IMR-90 (cell line): ENCODE measurements around the gene MED22. TPM values are rescaled to one million over a fixed set of nuclear protein-coding genes. Genes with fewer than 3 reads are reported as not detected.
A peak's percentile ranks its signal among the peaks of the same experiment; 100 is the strongest.

Experiments
- ATAC-seq: fragments of 200-7000 bp; cut with Tn5 transposase; 2 replicates; pipeline ENCODE4 v1.9.1; 2020; ENCODE audit warnings: low read depth, mild to moderate bottlenecking, moderate library complexity
- BruUV-seq: library from RNA; stranded (reverse); fragments of 400-500 nt; replicated peaks from 2 replicates; lab custom pipeline; 2021; lab: Mats Ljungman, UMichigan
- CTCF ChIA-PET: fragments of 300-600 bp; formaldehyde crosslinking; extraction: SDS; loops from one replicate; lab custom pipeline; 2021; ENCODE audit warnings: antibody characterized with exemption; lab: Yijun Ruan, JAX
- POLR2A ChIA-PET: fragments of 300-600 bp; sonication (Branson Sonifier 250); formaldehyde crosslinking; loops from one replicate; lab custom pipeline; 2022; ENCODE audit warnings: antibody characterized with exemption; ENCODE audit not compliant: unreplicated experiment; lab: Charles Lee
- DNase-seq: peaks from one replicate; pipeline ENCODE4 v3.0.0; 2013
- H2AFZ ChIP-seq: replicated peaks from 2 replicates; pipeline ENCODE3; 2013; ENCODE audit warnings: low read length, mild to moderate bottlenecking; ENCODE audit not compliant: poor library complexity
- H2AK5ac ChIP-seq: 2 replicates; pipeline ENCODE4 v1.6.1; 2013; ENCODE audit warnings: low read depth, low read length, inconsistent platforms
- H2AK9ac ChIP-seq: replicated peaks from 2 replicates; pipeline ENCODE3; 2013; ENCODE audit warnings: mild to moderate bottlenecking, low read depth, low read length, moderate library complexity; ENCODE audit not compliant: poor library complexity
- H2BK120ac ChIP-seq: 2 replicates; pipeline ENCODE4 v1.6.1; 2013; ENCODE audit warnings: low read depth, low read length, inconsistent platforms
- H2BK15ac ChIP-seq: 3 replicates; pipeline ENCODE4 v1.6.1; 2013; ENCODE audit warnings: low read depth, low read length, inconsistent platforms
- H2BK20ac ChIP-seq: 2 replicates; pipeline ENCODE4 v1.6.1; 2013; ENCODE audit warnings: low read depth, mild to moderate bottlenecking, inconsistent platforms, low read length, moderate library complexity
- H2BK5ac ChIP-seq: 2 replicates; pipeline ENCODE4 v1.6.1; 2013; ENCODE audit warnings: mild to moderate bottlenecking, low read depth, low read length, inconsistent platforms; ENCODE audit not compliant: poor library complexity, severe bottlenecking
- H3K14ac ChIP-seq: replicated peaks from 2 replicates; pipeline ENCODE4 v1.6.1; 2013; ENCODE audit warnings: low read depth, low read length, inconsistent platforms
- H3K18ac ChIP-seq: 2 replicates; pipeline ENCODE4 v1.6.1; 2013; ENCODE audit warnings: low read depth, low read length, control low read depth
- H3K23ac ChIP-seq: 2 replicates; pipeline ENCODE4 v1.6.1; 2013; ENCODE audit warnings: low read depth, low read length, inconsistent platforms
- H3K27ac ChIP-seq: 2 replicates; pipeline ENCODE4 v1.5.1; 2013; ENCODE audit warnings: mild to moderate bottlenecking, control low read depth, low read length; ENCODE audit not compliant: insufficient read depth
- H3K27me3 ChIP-seq: 2 replicates; pipeline ENCODE4 v1.6.1; 2013; ENCODE audit warnings: low read length; ENCODE audit not compliant: control insufficient read depth, insufficient read depth
- H3K36me3 ChIP-seq: 2 replicates; pipeline ENCODE4 v1.6.1; 2013; ENCODE audit warnings: low read length, mixed read lengths; ENCODE audit not compliant: control insufficient read depth, insufficient read depth
- H3K4ac ChIP-seq: 2 replicates; pipeline ENCODE4 v1.6.1; 2013; ENCODE audit warnings: low read depth, low read length, inconsistent platforms
- H3K4me1 ChIP-seq: 2 replicates; pipeline ENCODE4 v1.6.1; 2013; ENCODE audit warnings: low read length, mixed read lengths; ENCODE audit not compliant: control insufficient read depth, insufficient read depth
- H3K4me2 ChIP-seq: 2 replicates; pipeline ENCODE4 v1.6.1; 2013; ENCODE audit warnings: low read depth, mild to moderate bottlenecking, control low read depth, low read length, moderate library complexity
- H3K4me3 ChIP-seq: 2 replicates; pipeline ENCODE4 v1.5.1; 2013; ENCODE audit warnings: low read depth, mild to moderate bottlenecking, control low read depth, low read length, moderate library complexity; ENCODE audit not compliant: insufficient read depth
- H3K56ac ChIP-seq: 2 replicates; pipeline ENCODE4 v1.6.1; 2013; ENCODE audit warnings: low read length, inconsistent platforms; ENCODE audit not compliant: insufficient read depth; ENCODE audit errors: extremely low read depth
- H3K79me1 ChIP-seq, 2 experiments: 2 replicates each; pipeline ENCODE4 v1.6.1; 2013; ENCODE audit warnings: low read length in 2 of 2, inconsistent platforms in 1 of 2, low read depth in 1 of 2
- H3K9ac ChIP-seq: 2 replicates; pipeline ENCODE4 v1.6.1; 2013; ENCODE audit warnings: low read depth, low read length, control low read depth
- H3K9me1 ChIP-seq: 2 replicates; pipeline ENCODE4 v1.6.1; 2013; ENCODE audit warnings: low read length, inconsistent platforms; ENCODE audit not compliant: insufficient read depth
- H3K9me3 ChIP-seq: 2 replicates; pipeline ENCODE4 v1.6.1; 2013; ENCODE audit warnings: low read length; ENCODE audit not compliant: control insufficient read depth, insufficient read depth
- H4K20me1 ChIP-seq: 2 replicates; pipeline ENCODE4 v1.6.1; 2013; ENCODE audit warnings: low read length, inconsistent platforms; ENCODE audit not compliant: insufficient read depth
- H4K5ac ChIP-seq: 2 replicates; pipeline ENCODE4 v1.6.1; 2013; ENCODE audit warnings: mild to moderate bottlenecking, low read depth, low read length, control low read depth
- H4K8ac ChIP-seq, 2 experiments: 2 replicates each; pipeline ENCODE4 v1.6.1; 2013; ENCODE audit warnings: low read depth in 2 of 2, low read length in 2 of 2, control low read depth in 1 of 2, inconsistent platforms in 1 of 2
- H4K91ac ChIP-seq: 2 replicates; pipeline ENCODE4 v1.6.1; 2013; ENCODE audit warnings: low read depth, low read length, inconsistent platforms; ENCODE audit not compliant: insufficient read depth
- BHLHE40 ChIP-seq: fragments of 150-350 bp; IDR thresholded peaks from 2 replicates; pipeline ENCODE4 v1.6.1; 2016; ENCODE audit warnings: mild to moderate bottlenecking, low read depth, low read length
- CEBPB ChIP-seq: IDR thresholded peaks from 2 replicates; pipeline ENCODE4 v1.6.1; 2012; ENCODE audit warnings: low read depth, low read length, improper control_type of control experiment
- CHD1 ChIP-seq: IDR thresholded peaks from 2 replicates; pipeline ENCODE4 v1.6.1; 2012; ENCODE audit warnings: low read depth, low read length, improper control_type of control experiment
- FOS ChIP-seq: fragments of 150-350 bp; IDR thresholded peaks from 2 replicates; pipeline ENCODE4 v1.6.1; 2016; ENCODE audit warnings: low read depth, low read length
- MAFK ChIP-seq: IDR thresholded peaks from 2 replicates; pipeline ENCODE4 v1.6.1; 2012; ENCODE audit warnings: low read depth, low read length, improper control_type of control experiment
- MAZ ChIP-seq: IDR thresholded peaks from 2 replicates; pipeline ENCODE4 v1.6.1; 2012; ENCODE audit warnings: low read depth, mild to moderate bottlenecking, low read length, improper control_type of control experiment, moderate library complexity, borderline replicate concordance
- MXI1 ChIP-seq: IDR thresholded peaks from 2 replicates; pipeline ENCODE4 v1.6.1; 2012; ENCODE audit warnings: low read depth, mild to moderate bottlenecking, low read length, moderate library complexity, borderline replicate concordance
- NFE2L2 ChIP-seq: fragments of 150-350 bp; IDR thresholded peaks from 2 replicates; pipeline ENCODE4 v1.6.1; 2016; ENCODE audit warnings: low read depth, mild to moderate bottlenecking, low read length
- POLR2A ChIP-seq: IDR thresholded peaks from 2 replicates; pipeline ENCODE4 v1.6.1; 2012; ENCODE audit warnings: mild to moderate bottlenecking, low read depth, low read length
- RAD21 ChIP-seq: IDR thresholded peaks from 2 replicates; pipeline ENCODE4 v1.6.1; 2012; ENCODE audit warnings: low read length, improper control_type of control experiment
- RCOR1 ChIP-seq: IDR thresholded peaks from 2 replicates; pipeline ENCODE4 v1.6.1; 2012; ENCODE audit warnings: mild to moderate bottlenecking, low read length, improper control_type of control experiment; ENCODE audit not compliant: insufficient replicate concordance
- RFX5 ChIP-seq: IDR thresholded peaks from 2 replicates; pipeline ENCODE4 v1.8.0; 2012; ENCODE audit warnings: low read depth, mild to moderate bottlenecking, low read length, moderate library complexity
- SMC3 ChIP-seq: fragments of 150-350 bp; IDR thresholded peaks from 2 replicates; pipeline ENCODE4 v1.6.1; 2016; ENCODE audit warnings: low read depth, mild to moderate bottlenecking, antibody characterized with exemption, low read length, moderate library complexity
- WGBS, 2 experiments: methylation state at CpG; one replicate each; pipeline versions ENCODE4 v1.1.5 to v1.1.7; 2013; ENCODE audit warnings: missing lambda C conversion rate in 2 of 2; ENCODE audit not compliant: insufficient read length in 1 of 2; ENCODE audit errors: extremely low coverage in 2 of 2; 5-methylcytosine and 5-hydroxymethylcytosine counted together
- dilution Hi-C: fragments of 300-500 bp; cut with HindIII; formaldehyde crosslinking; loops from one replicate; pipeline ENCODE4 v1.14.3; 2018; ENCODE audit warnings: low sequenced_read_pairs; ENCODE audit not compliant: unreplicated experiment
- in situ Hi-C: fragments of 300-500 bp; cut with MboI; formaldehyde crosslinking; loops from 3 replicates; pipeline ENCODE4 v1.14.3; 2019; ENCODE audit warnings: low sequenced_read_pairs, inconsistent platforms, mixed read lengths
- intact Hi-C: fragments of 100-400 bp; cut with micrococcal nuclease; formaldehyde crosslinking; loops from 2 replicates; pipeline ENCODE4 v1.10.0; 2022
- polyA plus RNA-seq, 3 experiments: library from polyadenylated mRNA; depleted of rRNA; stranded (reverse); fragments of >200 nt; gene quantifications; 2 replicates each; pipeline ENCODE4 v1.2.3, GENCODE V29; 2012; ENCODE audit warnings: low replicate concordance in 1 of 3
- total RNA-seq: library from RNA; depleted of rRNA; stranded (reverse); fragments of >200 nt; gene quantifications from 2 replicates; pipeline ENCODE4 v1.2.3, GENCODE V29; 2012
- TF ChIP-seq, protein P1 (sequence below): conservative IDR thresholded peaks from 2 replicates; pipeline ENCODE4 v1.5.1; 2012; ENCODE audit warnings: mild to moderate bottlenecking, low read depth, low read length, improper control_type of control experiment
- TF ChIP-seq, protein P2 (sequence below): fragments of 150-350 bp; IDR thresholded peaks from 2 replicates; pipeline ENCODE4 v1.6.1; 2016; ENCODE audit warnings: low read depth, mild to moderate bottlenecking, low read length, moderate library complexity, borderline replicate concordance
- TF ChIP-seq, protein P3 (sequence below): fragments of 150-350 bp; IDR thresholded peaks from 2 replicates; pipeline ENCODE4 v1.6.1; 2017; ENCODE audit warnings: mild to moderate bottlenecking, antibody characterized with exemption, low read length, low read depth

The MED22 gene
- total and polyA plus RNA-seq, 2 of the 4 experiments (the other 2 are of a cell fraction) = 7.9 to 28.3 TPM

DNA sequence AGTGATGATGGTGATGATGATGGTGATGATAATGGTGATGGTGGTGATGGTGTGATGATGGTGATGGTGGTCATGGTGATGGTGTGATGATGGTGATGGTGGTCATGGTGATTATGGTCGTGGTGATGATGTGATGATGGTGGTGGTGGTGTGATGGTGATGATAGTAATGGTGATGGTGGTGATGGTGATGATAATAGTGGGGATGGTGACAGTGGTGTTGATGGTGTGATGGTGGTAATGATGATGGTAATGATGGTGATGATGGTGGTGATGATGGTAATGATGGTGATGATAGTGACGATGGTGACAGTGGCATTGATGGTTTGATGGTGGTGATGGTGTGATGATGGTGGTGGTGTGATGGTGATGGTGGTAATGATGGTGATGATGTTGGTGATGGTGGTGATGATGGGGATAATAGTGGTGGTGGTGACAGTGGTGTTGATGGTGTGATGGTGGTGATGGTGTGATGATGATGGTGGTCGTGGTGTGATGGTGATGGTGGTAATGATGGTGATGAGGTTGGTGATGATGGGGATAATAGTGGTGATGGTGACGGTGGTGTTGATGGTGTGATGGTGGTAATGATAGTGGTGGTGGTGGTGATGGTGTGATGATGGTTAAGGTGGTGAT lies 34.7 kb upstream of the MED22 start:
- Histone ChIP-seq H3K4me2 (no peak overlapping the region), H3K4me3 (no peak overlapping the region), H2BK15ac (no peak overlapping the region), H4K20me1 (no peaks in the 10 kb centered on the region; the same call in 1 of the 2 replicates), H3K4ac (no peak overlapping the region), H3K9me3 (no peaks in the 10 kb centered on the region), H3K9ac (no peak overlapping the region), H2AK9ac (no peak overlapping the region), H3K36me3 (no peaks in the 10 kb centered on the region), H3K4me1 (no peaks in the 10 kb centered on the region), H3K14ac (no peak overlapping the region), H3K18ac (no peak overlapping the region), H4K8ac (no peak overlapping the region), H4K5ac (no peak overlapping the region), H2AFZ (no peak overlapping the region), H3K79me1 (no peaks in the 10 kb centered on the region), H2BK120ac (no peak overlapping the region), H3K56ac (no peak overlapping the region), H3K27me3 (no peaks in the 10 kb centered on the region), H3K27ac (no peak overlapping the region), H4K91ac (no peak overlapping the region), H2BK20ac (no peak overlapping the region), H3K9me1 (no peaks in the 10 kb centered on the region), H2AK5ac (no peak overlapping the region), H2BK5ac (peak overlapping the region; percentile 81), H3K23ac (no peak overlapping the region)
- CTCF ChIA-PET = no interaction called here
- ATAC-seq (no peak), DNase-seq (no peak)
- dilution Hi-C loops (no loop called here), intact Hi-C loops (no loop called here), in situ Hi-C loops (no loop called here)
- TF ChIP-seq RAD21 = no peak
- TF ChIP-seq MXI1 = no peak
- TF ChIP-seq, protein P1, sequence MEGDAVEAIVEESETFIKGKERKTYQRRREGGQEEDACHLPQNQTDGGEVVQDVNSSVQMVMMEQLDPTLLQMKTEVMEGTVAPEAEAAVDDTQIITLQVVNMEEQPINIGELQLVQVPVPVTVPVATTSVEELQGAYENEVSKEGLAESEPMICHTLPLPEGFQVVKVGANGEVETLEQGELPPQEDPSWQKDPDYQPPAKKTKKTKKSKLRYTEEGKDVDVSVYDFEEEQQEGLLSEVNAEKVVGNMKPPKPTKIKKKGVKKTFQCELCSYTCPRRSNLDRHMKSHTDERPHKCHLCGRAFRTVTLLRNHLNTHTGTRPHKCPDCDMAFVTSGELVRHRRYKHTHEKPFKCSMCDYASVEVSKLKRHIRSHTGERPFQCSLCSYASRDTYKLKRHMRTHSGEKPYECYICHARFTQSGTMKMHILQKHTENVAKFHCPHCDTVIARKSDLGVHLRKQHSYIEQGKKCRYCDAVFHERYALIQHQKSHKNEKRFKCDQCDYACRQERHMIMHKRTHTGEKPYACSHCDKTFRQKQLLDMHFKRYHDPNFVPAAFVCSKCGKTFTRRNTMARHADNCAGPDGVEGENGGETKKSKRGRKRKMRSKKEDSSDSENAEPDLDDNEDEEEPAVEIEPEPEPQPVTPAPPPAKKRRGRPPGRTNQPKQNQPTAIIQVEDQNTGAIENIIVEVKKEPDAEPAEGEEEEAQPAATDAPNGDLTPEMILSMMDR = no peak
- no peak for TF ChIP-seq FOS
- no peak for TF ChIP-seq RCOR1
- no peak for TF ChIP-seq CEBPB
- no peak for TF ChIP-seq CHD1
- TF ChIP-seq BHLHE40 = no peak
- no peak for TF ChIP-seq RFX5
- no peak for TF ChIP-seq SMC3
- TF ChIP-seq, protein P2, sequence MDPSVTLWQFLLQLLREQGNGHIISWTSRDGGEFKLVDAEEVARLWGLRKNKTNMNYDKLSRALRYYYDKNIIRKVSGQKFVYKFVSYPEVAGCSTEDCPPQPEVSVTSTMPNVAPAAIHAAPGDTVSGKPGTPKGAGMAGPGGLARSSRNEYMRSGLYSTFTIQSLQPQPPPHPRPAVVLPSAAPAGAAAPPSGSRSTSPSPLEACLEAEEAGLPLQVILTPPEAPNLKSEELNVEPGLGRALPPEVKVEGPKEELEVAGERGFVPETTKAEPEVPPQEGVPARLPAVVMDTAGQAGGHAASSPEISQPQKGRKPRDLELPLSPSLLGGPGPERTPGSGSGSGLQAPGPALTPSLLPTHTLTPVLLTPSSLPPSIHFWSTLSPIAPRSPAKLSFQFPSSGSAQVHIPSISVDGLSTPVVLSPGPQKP = no peak
- no peak for TF ChIP-seq MAFK
- no peak for TF ChIP-seq POLR2A
- TF ChIP-seq NFE2L2 = no peak
- TF ChIP-seq MAZ = no peak
- TF ChIP-seq, protein P3, sequence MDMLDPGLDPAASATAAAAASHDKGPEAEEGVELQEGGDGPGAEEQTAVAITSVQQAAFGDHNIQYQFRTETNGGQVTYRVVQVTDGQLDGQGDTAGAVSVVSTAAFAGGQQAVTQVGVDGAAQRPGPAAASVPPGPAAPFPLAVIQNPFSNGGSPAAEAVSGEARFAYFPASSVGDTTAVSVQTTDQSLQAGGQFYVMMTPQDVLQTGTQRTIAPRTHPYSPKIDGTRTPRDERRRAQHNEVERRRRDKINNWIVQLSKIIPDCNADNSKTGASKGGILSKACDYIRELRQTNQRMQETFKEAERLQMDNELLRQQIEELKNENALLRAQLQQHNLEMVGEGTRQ = no peak
- BruUV-seq = no TSS peak
- 76% methylated on average over 4 of the region's 4 CpGs; no CpG with 5 or more reads in 1 of the 2 experiments for WGBS, 2 experiments
- POLR2A ChIA-PET = no interaction called here
